Small intestine (tissue), 7 donors: ENCODE results near the gene AGTPBP1. TPM values are rescaled to one million over a fixed set of nuclear protein-coding genes. Genes with fewer than 3 reads are reported as not detected.

Experiments
- DNase-seq, 2 donors: peaks; one replicate each; pipeline versions ENCODE4 v3.0.0 to v3.0.0-alpha.2; 2013
- FAIRE-seq: peaks from 2 replicates; lab custom pipeline; 2012; peaks lifted over from hg19 to GRCh38; lab: Jason Lieb, UNC
- H3K27ac ChIP-seq, 3 donors: one replicate each; pipeline ENCODE4 v1.5.1; 2013; ENCODE audit warnings: low read length in 2 of 3, mild to moderate bottlenecking in 2 of 3, control low read depth in 1 of 3, inconsistent platforms in 1 of 3, low read depth in 1 of 3, moderate library complexity in 1 of 3
- H3K27me3 ChIP-seq, 3 donors: one replicate each; pipeline ENCODE4 v1.6.1; 2013; ENCODE audit warnings: low read length in 3 of 3, inconsistent platforms in 1 of 3; ENCODE audit not compliant: control insufficient read depth in 3 of 3, insufficient read depth in 3 of 3
- H3K36me3 ChIP-seq, 3 donors: one replicate each; pipeline ENCODE4 v1.6.1; 2013; ENCODE audit warnings: low read length in 3 of 3, inconsistent platforms in 1 of 3, low read depth in 1 of 3, mild to moderate bottlenecking in 1 of 3, moderate library complexity in 1 of 3; ENCODE audit not compliant: control insufficient read depth in 3 of 3, insufficient read depth in 2 of 3
- H3K4me1 ChIP-seq, 3 donors: one replicate each; pipeline ENCODE4 v1.6.1; 2013; ENCODE audit warnings: low read length in 2 of 3, inconsistent platforms in 1 of 3, low read depth in 1 of 3, mild to moderate bottlenecking in 1 of 3, moderate library complexity in 1 of 3; ENCODE audit not compliant: control insufficient read depth in 3 of 3, insufficient read depth in 2 of 3
- H3K4me3 ChIP-seq, 3 donors: one replicate each; pipeline ENCODE4 v1.5.1; 2013; ENCODE audit warnings: low read length in 3 of 3, control low read depth in 1 of 3, inconsistent platforms in 1 of 3, low read depth in 1 of 3, mild to moderate bottlenecking in 1 of 3, moderate library complexity in 1 of 3
- H3K9me3 ChIP-seq, 2 donors: one replicate each; pipeline ENCODE4 v1.6.1; 2013; ENCODE audit warnings: low read depth in 1 of 2, low read length in 1 of 2; ENCODE audit not compliant: control insufficient read depth in 2 of 2, insufficient read depth in 1 of 2
- WGBS, 3 donors: extraction: QIAGEN DNeasy Blood & Tissue Kit; methylation state at CpG; one replicate each; pipeline ENCODE4 v1.1.7; 2013; 5-methylcytosine and 5-hydroxymethylcytosine counted together
- polyA plus RNA-seq, 4 donors: library from polyadenylated mRNA; stranded (reverse) in 3 of 4; unstranded in 1 of 4; fragments of 200-250 nt in 3 of 4; fragments of 120-200 nt in 1 of 4; gene quantifications; one replicate each; pipeline versions ENCODE4 v1.2.1 to v1.2.3, GENCODE V29; 2013
- donor health status: healthy with polysubstance abuse.
- donor health status: control.
- donor health status: control.
- donor health status: Bipolar disorder and iron deficiency.
- donor health status: healthy.

Gene AGTPBP1
- polyA plus RNA-seq, 4 donors: 2.7 to 10.4 (median 4.1) TPM

DNA sequence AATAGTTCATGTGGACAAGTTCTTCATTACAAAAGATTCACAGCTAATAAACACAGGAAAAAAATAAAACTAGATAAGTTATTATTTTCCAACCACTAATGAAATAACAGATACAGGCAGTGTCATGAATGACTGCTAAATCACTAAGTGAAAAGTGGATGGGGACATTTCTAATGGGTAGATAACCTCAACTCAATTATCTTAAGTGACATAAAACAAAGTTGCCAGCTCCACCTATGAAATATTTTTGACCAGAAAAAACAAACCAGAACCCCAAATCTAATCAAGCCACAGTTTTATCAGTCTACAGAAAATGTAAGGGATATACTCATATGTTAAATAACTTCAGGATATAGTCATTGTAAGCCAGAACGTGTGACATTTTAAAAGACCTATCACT lies 74.4 kb downstream of the AGTPBP1 start:
- Histone ChIP-seq H3K27me3 (no peaks in the 10 kb centered on the region), H3K36me3 (peaks cover 0 to 6% (median 0%) of the 10 kb centered on the region in 3 donors), H3K9me3 (peaks cover 0 to 3% of the 10 kb centered on the region in 2 donors), H3K4me3 (no peak overlapping the region), H3K4me1 (peaks cover 0 to 2% (median 0%) of the 10 kb centered on the region in 3 donors), H3K27ac (no peak overlapping the region)
- DNase-seq: no peak
- 82 to 90% (median 83%) methylated on average over 1 of the region's 1 CpG for WGBS, 3 donors
- FAIRE-seq: no peak

GRCh38 chr9:85666086-85666485 lies 75.7 kb downstream of the AGTPBP1 start:
- DNase-seq: no peak
- FAIRE-seq: no peak
- WGBS, 3 donors: 85 to 95% (median 94%) methylated on average over 2 of the region's 2 CpGs

GRCh38 chr9:85662573-85662972 lies 79.2 kb downstream of the AGTPBP1 start:
- H3K36me3 ChIP-seq: no peaks in the 10 kb centered on the region
- 82 to 94% (median 91%) methylated on average over 1 of the region's 1 CpG for WGBS, 3 donors
- H3K4me1 ChIP-seq: peaks cover 0 to 2% (median 0%) of the 10 kb centered on the region in 3 donors
- H3K9me3 ChIP-seq: peaks cover 0 to 3% of the 10 kb centered on the region in 2 donors
- FAIRE-seq (no peak), DNase-seq (no peak)
- H3K27ac ChIP-seq: no peak overlapping the region
- H3K4me3 ChIP-seq: no peak overlapping the region
- H3K27me3 ChIP-seq: no peaks in the 10 kb centered on the region

More at GRCh38 chr9:85666086-85666485, 75.7 kb downstream of the AGTPBP1 start:
- no peak overlapping the region for H3K27ac ChIP-seq
- peaks cover 0 to 2% (median 0%) of the 10 kb centered on the region in 3 donors for H3K4me1 ChIP-seq
- no peaks in the 10 kb centered on the region for H3K27me3 ChIP-seq
- H3K9me3 ChIP-seq: peaks cover 0 to 3% of the 10 kb centered on the region in 2 donors
- H3K4me3 ChIP-seq: no peak overlapping the region
- H3K36me3 ChIP-seq: peaks cover 0 to 3% (median 0%) of the 10 kb centered on the region in 3 donors

- H3K36me3 ChIP-seq: no peaks in the 10 kb centered on the region
- H3K4me1 ChIP-seq: no peaks in the 10 kb centered on the region
- DNase-seq (no peak), FAIRE-seq (no peak)
- no peak overlapping the region for H3K4me3 ChIP-seq
- H3K27me3 ChIP-seq: no peaks in the 10 kb centered on the region
- 89 to 94% (median 94%) methylated on average over 1 of the region's 1 CpG for WGBS, 3 donors
- no peak overlapping the region for H3K27ac ChIP-seq
- H3K9me3 ChIP-seq: no peaks in the 10 kb centered on the region
Observed at GRCh38 chr9:85658716-85659115, 83.0 kb downstream of the AGTPBP1 start.

DNA sequence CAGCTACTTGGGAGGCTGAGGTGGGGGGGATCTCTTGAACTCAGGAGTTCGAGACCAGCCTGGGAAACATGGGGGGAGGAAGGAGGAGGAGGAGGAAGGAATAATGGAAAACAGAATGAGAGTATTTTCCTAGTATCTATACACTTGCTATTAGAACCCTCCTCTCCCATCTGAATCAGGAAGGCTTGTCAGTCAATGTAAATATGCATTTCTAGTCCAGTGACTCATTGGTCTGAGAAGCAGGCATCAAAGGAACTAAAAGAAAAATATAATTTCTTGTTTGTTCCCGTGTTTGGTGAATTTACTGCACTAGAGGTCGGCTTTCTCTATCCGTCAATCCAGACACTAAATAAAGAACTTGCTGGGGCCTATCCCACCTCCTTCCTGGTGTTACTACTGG lies 88.6 kb downstream of the AGTPBP1 start:
- Histone ChIP-seq H3K4me1 (no peaks in the 10 kb centered on the region), H3K27me3 (no peaks in the 10 kb centered on the region), H3K27ac (no peak overlapping the region), H3K36me3 (peaks cover 0 to 3% (median 0%) of the 10 kb centered on the region in 3 donors), H3K4me3 (no peak overlapping the region), H3K9me3 (no peaks in the 10 kb centered on the region)
- WGBS, 3 donors: 95 to 97% (median 95%) methylated on average over 4 of the region's 4 CpGs
- FAIRE-seq: no peak
- no peak for DNase-seq

DNA sequence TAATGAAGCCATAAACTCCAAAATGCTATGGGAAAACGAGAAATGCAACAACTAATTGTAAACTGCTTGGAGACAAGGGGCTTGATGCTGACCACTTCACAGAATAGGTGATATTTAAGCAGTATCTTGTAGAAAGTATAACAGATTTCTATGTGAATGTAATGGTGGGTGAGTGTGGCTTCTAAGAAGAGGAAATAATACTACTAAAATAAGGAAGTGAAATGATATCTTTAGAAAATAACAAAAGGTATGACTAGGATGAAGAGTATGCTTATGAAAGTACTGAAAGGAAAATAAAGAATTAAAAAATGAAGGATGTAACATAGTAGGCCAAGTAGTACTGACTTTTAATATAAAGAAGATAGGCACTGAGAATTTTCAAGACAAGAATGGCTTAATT lies 94.2 kb downstream of the AGTPBP1 start:
- no peak overlapping the region for H3K27ac ChIP-seq
- no peaks in the 10 kb centered on the region for H3K9me3 ChIP-seq
- H3K36me3 ChIP-seq: peaks cover 0 to 3% (median 0%) of the 10 kb centered on the region in 3 donors
- FAIRE-seq (no peak), DNase-seq (no peak)
- WGBS, 3 donors: 90 to 91% (median 91%) methylated on average over 1 of the region's 1 CpG
- H3K27me3 ChIP-seq: no peaks in the 10 kb centered on the region
- no peaks in the 10 kb centered on the region for H3K4me1 ChIP-seq
- H3K4me3 ChIP-seq: no peak overlapping the region

DNA sequence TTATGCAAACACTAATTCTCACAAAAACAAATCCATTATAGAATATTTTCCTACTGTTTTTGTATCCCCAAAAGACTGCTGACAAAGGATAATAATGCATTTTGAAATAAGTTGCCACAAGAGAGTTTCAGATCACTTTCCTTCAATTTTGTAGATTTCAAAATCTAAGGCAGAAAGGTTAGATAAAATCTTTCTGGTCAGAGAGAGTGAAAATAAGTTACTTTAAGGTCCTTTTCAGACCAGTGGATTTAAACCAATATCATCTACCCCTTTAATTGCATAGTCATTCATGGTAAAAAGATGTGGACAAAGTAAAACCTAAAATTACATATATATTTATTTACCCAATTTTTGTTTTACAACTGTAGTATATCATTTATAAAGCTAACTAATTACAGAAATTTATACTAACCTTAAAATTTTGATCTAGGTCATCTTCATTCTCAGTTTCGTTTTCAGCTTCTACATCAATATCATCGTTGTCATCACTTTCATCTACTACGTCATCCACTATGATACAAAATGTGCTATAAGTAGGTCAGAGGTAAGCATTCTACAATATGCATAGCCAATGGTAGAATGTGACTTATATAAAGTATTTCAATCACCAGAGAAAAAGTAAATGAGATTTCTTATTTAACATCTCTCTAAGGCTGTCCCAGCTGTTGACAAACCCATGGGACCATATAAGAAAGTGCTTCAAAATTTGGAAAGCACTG lies 95.7 kb downstream of the AGTPBP1 start:
- no peaks in the 10 kb centered on the region for H3K27me3 ChIP-seq
- no peaks in the 10 kb centered on the region for H3K4me1 ChIP-seq
- peaks cover 0 to 4% (median 0%) of the 10 kb centered on the region in 3 donors for H3K36me3 ChIP-seq
- H3K27ac ChIP-seq: no peak overlapping the region
- WGBS, 3 donors: 85 to 91% (median 87%) methylated on average over 3 of the region's 3 CpGs
- H3K9me3 ChIP-seq: no peaks in the 10 kb centered on the region
- DNase-seq: no peak
- no peak for FAIRE-seq
- no peak overlapping the region for H3K4me3 ChIP-seq

- no peaks in the 10 kb centered on the region for H3K27me3 ChIP-seq
- H3K36me3 ChIP-seq: peaks cover 0 to 4% (median 0%) of the 10 kb centered on the region in 3 donors
- H3K9me3 ChIP-seq: no peaks in the 10 kb centered on the region
- WGBS, 3 donors: 81 to 97% (median 95%) methylated on average over 1 of the region's 1 CpG
- H3K4me3 ChIP-seq: no peak overlapping the region
- H3K4me1 ChIP-seq: no peaks in the 10 kb centered on the region
- DNase-seq: no peak
- FAIRE-seq: no peak
- H3K27ac ChIP-seq: no peak overlapping the region
Observed at GRCh38 chr9:85640425-85640824, 101.3 kb downstream of the AGTPBP1 start.
